ENCODE results near the gene PTPN20.

PTPN20 gene

GRCh38 chr10:47049056-47049851 lies 138.0 kb downstream of the PTPN20 start:
- DNase-seq, result no peak

GRCh38 chr10:47049906-47050305 lies 138.7 kb downstream of the PTPN20 start:
- no peak for DNase-seq

DNA sequence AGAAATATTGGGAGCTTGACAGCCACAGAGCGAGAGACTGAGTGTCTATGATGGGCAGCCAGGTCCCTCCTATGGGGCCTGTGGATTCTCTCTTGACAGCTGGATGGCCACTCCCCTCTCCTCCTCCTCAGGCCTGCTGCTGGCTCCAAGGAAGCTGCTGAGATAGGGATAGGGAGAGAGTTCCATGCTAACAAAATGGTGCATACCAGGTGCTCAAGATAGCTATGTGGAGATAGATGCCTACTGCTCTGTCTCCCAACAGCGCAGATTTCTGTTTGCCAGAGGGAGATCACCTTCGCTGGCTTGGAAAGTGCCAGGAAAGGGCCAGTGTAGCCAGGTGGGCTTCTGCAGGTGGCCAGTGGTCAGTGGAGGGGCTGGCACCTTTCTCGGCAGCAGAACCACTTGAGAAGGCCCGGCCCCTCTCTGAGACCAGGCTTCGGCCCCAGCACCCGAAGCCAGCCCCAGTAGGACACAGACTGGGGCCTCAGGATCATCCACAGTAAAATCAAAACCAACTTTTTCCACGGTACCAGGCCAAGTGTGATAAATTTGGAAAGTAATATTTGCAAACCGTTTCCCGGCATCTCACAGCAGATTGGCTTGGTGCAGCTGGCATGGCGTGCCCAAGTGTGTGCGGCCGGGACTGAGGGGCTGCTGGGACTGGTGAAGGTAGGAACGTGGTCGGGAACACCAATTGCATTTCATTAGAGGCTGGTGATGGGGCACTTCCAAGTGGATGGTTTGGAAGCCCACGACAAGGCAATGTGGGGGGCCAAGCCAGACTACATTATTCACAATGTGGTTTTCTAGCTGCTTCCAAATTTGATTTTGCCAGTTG lies 139.6 kb downstream of the PTPN20 start:
- no peak for DNase-seq

- no peak for DNase-seq
These were observed 140.6 kb downstream of the PTPN20 start for GRCh38 chr10:47051741-47052238.
